ENCODE measurements around the gene FHL5. TPM values are rescaled to one million over a fixed set of nuclear protein-coding genes. Genes with fewer than 3 reads are reported as not detected.

FHL5 gene
- total and polyA plus RNA-seq, 2 donors (not counting 3 experiments of a cell fraction or from before 2014, with no cell fraction given) = not detected

DNA sequence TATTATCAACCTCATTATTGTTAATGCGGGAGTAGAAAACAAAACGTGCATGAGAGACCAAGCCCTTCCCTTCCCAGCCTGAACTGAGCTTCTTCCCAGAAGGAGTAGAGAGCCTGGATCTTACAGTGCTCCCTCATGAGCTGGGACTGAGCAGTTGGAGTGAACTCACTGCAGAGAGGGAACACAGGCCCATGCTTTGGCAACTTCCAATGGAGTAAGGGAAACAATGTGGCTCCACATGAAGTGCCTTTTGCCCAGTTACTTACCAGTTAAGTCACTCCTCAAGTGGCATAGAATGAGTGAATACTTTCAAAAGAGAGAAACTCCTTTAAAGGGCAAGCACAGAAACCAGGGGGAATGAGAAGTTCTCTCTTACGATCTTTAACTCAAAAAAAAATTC lies 12.4 kb downstream of the FHL5 start:
- no peaks in the 10 kb centered on the region for H3K9me3 ChIP-seq (replicated peaks; ENCODE audit: control insufficient read depth, insufficient read depth, low read length)
- H3K27me3 ChIP-seq (ENCODE audit: control insufficient read depth in 2 of 2, insufficient read depth in 2 of 2, low read length in 2 of 2) = no peaks in the 10 kb centered on the region
- no peak for DNase-seq (ENCODE audit: low read depth, low spot score)
- no peak overlapping the region for H3K9ac ChIP-seq (replicated peaks; ENCODE audit: extremely low read depth, insufficient read depth, low read length)
- no peak for TF ChIP-seq EZH2 (IDR thresholded peaks at IDR 0.05; ENCODE audit: borderline replicate concordance, low read depth, low read length, severe bottlenecking)
- TF ChIP-seq, protein P1, sequence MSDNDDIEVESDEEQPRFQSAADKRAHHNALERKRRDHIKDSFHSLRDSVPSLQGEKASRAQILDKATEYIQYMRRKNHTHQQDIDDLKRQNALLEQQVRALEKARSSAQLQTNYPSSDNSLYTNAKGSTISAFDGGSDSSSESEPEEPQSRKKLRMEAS (IDR thresholded peaks at IDR 0.05; ENCODE audit: insufficient read depth, insufficient read length) = no peak
- TF ChIP-seq, protein P2, sequence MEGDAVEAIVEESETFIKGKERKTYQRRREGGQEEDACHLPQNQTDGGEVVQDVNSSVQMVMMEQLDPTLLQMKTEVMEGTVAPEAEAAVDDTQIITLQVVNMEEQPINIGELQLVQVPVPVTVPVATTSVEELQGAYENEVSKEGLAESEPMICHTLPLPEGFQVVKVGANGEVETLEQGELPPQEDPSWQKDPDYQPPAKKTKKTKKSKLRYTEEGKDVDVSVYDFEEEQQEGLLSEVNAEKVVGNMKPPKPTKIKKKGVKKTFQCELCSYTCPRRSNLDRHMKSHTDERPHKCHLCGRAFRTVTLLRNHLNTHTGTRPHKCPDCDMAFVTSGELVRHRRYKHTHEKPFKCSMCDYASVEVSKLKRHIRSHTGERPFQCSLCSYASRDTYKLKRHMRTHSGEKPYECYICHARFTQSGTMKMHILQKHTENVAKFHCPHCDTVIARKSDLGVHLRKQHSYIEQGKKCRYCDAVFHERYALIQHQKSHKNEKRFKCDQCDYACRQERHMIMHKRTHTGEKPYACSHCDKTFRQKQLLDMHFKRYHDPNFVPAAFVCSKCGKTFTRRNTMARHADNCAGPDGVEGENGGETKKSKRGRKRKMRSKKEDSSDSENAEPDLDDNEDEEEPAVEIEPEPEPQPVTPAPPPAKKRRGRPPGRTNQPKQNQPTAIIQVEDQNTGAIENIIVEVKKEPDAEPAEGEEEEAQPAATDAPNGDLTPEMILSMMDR (IDR thresholded peaks at IDR 0.05; ENCODE audit: extremely low read depth in 1 of 2, insufficient read depth in 1 of 2, low read depth in 1 of 2, low read length in 2 of 2) = no peak
- no peaks in the 10 kb centered on the region for H4K20me1 ChIP-seq (replicated peaks; ENCODE audit: control insufficient read depth, extremely low read depth, insufficient read depth, low read length)
- intact Hi-C loops (cut with micrococcal nuclease) = no loop called here
- CTCF ChIA-PET = interaction anchor here (1.2 kb wide), 1 partner anchor 10 kb away, joined by 4 read pairs; no protein-coding TSS in a partner anchor
- H3K79me2 ChIP-seq (ENCODE audit: control insufficient read depth, insufficient read depth, low read length) = no peaks in the 10 kb centered on the region
- no peak overlapping the region for H3K4me2 ChIP-seq (ENCODE audit: insufficient read depth, low read length)
- dilution Hi-C loops (cut with MboI; ENCODE audit: extremely low pct_ligation_motif_present, low sequenced_read_pairs) = no loop called here
- POLR2A ChIA-PET = no interaction called here
- H3K4me1 ChIP-seq (ENCODE audit: control insufficient read depth, extremely low read depth, insufficient read depth, low read length) = no peaks in the 10 kb centered on the region
- no TSS peak for BruUV-seq (replicated peaks)
- H3K36me3 ChIP-seq (ENCODE audit: control insufficient read depth in 2 of 2, extremely low read depth in 1 of 2, insufficient read depth in 2 of 2, low read length in 2 of 2) = no peaks in the 10 kb centered on the region
- no peak for FAIRE-seq
- no peak overlapping the region for H3K4me3 ChIP-seq (replicated peaks in 1 of 3; ENCODE audit: insufficient read depth in 1 of 3, low read depth in 1 of 3, low read length in 3 of 3)
- no peak overlapping the region for H2AFZ ChIP-seq (ENCODE audit: low read depth, low read length)
- no peak overlapping the region for H3K27ac ChIP-seq (ENCODE audit: insufficient read depth, low read depth, low read length)
- no peaks in the 10 kb centered on the region for H3K9me1 ChIP-seq (replicated peaks; ENCODE audit: control insufficient read depth, extremely low read depth, insufficient read depth, low read length)

DNA sequence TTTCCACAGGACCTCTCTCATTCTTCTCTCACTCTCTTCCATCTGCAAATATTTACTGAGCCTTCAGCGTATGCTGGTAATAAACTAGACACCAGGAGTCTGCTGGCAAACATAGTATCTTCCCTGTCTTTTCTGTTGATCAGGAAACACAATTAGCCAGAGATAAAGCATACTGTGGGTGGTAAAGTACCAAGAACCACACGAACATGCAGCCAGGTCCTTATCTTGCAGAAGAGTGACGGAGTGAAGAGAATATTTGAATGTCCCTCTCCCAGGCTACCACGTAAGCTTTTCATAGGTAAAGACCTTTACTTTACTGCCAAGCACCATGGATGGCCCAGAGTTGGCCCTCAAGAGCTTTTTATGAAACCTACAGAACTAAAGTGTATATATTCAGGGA lies 13.3 kb downstream of the FHL5 start:
- no peak overlapping the region for H3K27ac ChIP-seq (ENCODE audit: insufficient read depth, low read depth, low read length)
- POLR2A ChIA-PET = no interaction called here
- CTCF ChIA-PET = no interaction called here

More for the DNA sequence above, 13.3 kb downstream of the FHL5 start:
- Histone ChIP-seq H3K4me1 (ENCODE audit: control insufficient read depth, extremely low read depth, insufficient read depth, low read length) (no peaks in the 10 kb centered on the region), H3K4me2 (ENCODE audit: insufficient read depth, low read length) (no peak overlapping the region), H3K9ac (replicated peaks; ENCODE audit: extremely low read depth, insufficient read depth, low read length) (no peak overlapping the region), H3K27me3 (ENCODE audit: control insufficient read depth in 2 of 2, insufficient read depth in 2 of 2, low read length in 2 of 2) (no peaks in the 10 kb centered on the region), H3K9me1 (replicated peaks; ENCODE audit: control insufficient read depth, extremely low read depth, insufficient read depth, low read length) (no peaks in the 10 kb centered on the region), H2AFZ (ENCODE audit: low read depth, low read length) (no peak overlapping the region), H4K20me1 (replicated peaks; ENCODE audit: control insufficient read depth, extremely low read depth, insufficient read depth, low read length) (no peaks in the 10 kb centered on the region), H3K9me3 (replicated peaks; ENCODE audit: control insufficient read depth, insufficient read depth, low read length) (no peaks in the 10 kb centered on the region), H3K4me3 (replicated peaks in 1 of 3; ENCODE audit: insufficient read depth in 1 of 3, low read depth in 1 of 3, low read length in 3 of 3) (no peak overlapping the region), H3K36me3 (ENCODE audit: control insufficient read depth in 2 of 2, extremely low read depth in 1 of 2, insufficient read depth in 2 of 2, low read length in 2 of 2) (no peaks in the 10 kb centered on the region), H3K79me2 (ENCODE audit: control insufficient read depth, insufficient read depth, low read length) (no peaks in the 10 kb centered on the region)
- FAIRE-seq = no peak
- BruUV-seq (replicated peaks) = no TSS peak
- no peak for DNase-seq (ENCODE audit: low read depth, low spot score)
- intact Hi-C loops (cut with micrococcal nuclease) = no loop called here
- TF ChIP-seq JUN (IDR thresholded peaks at IDR 0.05; ENCODE audit: borderline replicate concordance, insufficient read depth, insufficient read length, low read depth) (no peak), MYC (IDR thresholded peaks at IDR 0.05; ENCODE audit: low read depth, low read length) (no peak), FOS (IDR thresholded peaks at IDR 0.05; ENCODE audit: borderline replicate concordance, insufficient read depth, low read length) (no peak), EZH2 (IDR thresholded peaks at IDR 0.05; ENCODE audit: borderline replicate concordance, low read depth, low read length, severe bottlenecking) (no peak), GATA2 (IDR thresholded peaks at IDR 0.05; ENCODE audit: insufficient read depth, insufficient read length, low read depth, low read length) (no peak), POLR2A (IDR thresholded peaks at IDR 0.05; ENCODE audit: low read depth, low read length) (no peak), POLR2AphosphoS5 (IDR thresholded peaks at IDR 0.05; ENCODE audit: insufficient read depth, low read depth, low read length) (no peak)
- TF ChIP-seq, protein P2 (IDR thresholded peaks at IDR 0.05; ENCODE audit: extremely low read depth in 1 of 2, insufficient read depth in 1 of 2, low read depth in 1 of 2, low read length in 2 of 2) = no peak
- TF ChIP-seq, protein P1 (IDR thresholded peaks at IDR 0.05; ENCODE audit: insufficient read depth, insufficient read length) = no peak
- dilution Hi-C loops (cut with MboI; ENCODE audit: extremely low pct_ligation_motif_present, low sequenced_read_pairs) = no loop called here
